HEK293 (cell line): ENCODE data around the gene SPA17.

Experiments
- IKZF3 ChIP-seq: fragments of 450-650 bp; IDR thresholded peaks from 2 replicates; pipeline ENCODE4 v1.5.0; 2018; ENCODE audit warnings: missing biosample characterization, mild to moderate bottlenecking, missing genetic modification characterization, moderate library complexity
- SCRT1 ChIP-seq: fragments of 450-650 bp; formaldehyde crosslinking; IDR thresholded peaks from 2 replicates; pipeline ENCODE4 v1.5.1; 2016; ENCODE audit warnings: missing biosample characterization, missing genetic modification characterization, borderline replicate concordance
- SP2 ChIP-seq: fragments of 450-650 bp; formaldehyde crosslinking; IDR thresholded peaks from 2 replicates; pipeline ENCODE4 v1.5.1; 2016; ENCODE audit warnings: missing biosample characterization, missing genetic modification characterization
- ZNF202 ChIP-seq: fragments of 450-650 bp; formaldehyde crosslinking; IDR thresholded peaks from 2 replicates; pipeline ENCODE4 v1.5.1; 2016; ENCODE audit warnings: missing biosample characterization, missing genetic modification characterization, borderline replicate concordance
- ZNF292 ChIP-seq: fragments of 450-650 bp; formaldehyde crosslinking; IDR thresholded peaks from 2 replicates; pipeline ENCODE4 v1.5.1; 2016; ENCODE audit warnings: low read depth, missing biosample characterization, missing genetic modification characterization, borderline replicate concordance
- ZNF510 ChIP-seq: fragments of 450-650 bp; formaldehyde crosslinking; IDR thresholded peaks from 2 replicates; pipeline ENCODE4 v1.5.1; 2018; ENCODE audit warnings: mild to moderate bottlenecking, missing genetic modification characterization, missing biosample characterization; ENCODE audit not compliant: insufficient replicate concordance
- ZSCAN30 ChIP-seq: fragments of 450-650 bp; IDR thresholded peaks from 2 replicates; pipeline ENCODE4 v1.5.1; 2018; ENCODE audit warnings: missing biosample characterization, mild to moderate bottlenecking, missing genetic modification characterization, moderate library complexity
- TF ChIP-seq, protein P1 (sequence below): fragments of 450-650 bp; formaldehyde crosslinking; IDR thresholded peaks from 2 replicates; pipeline ENCODE4 v1.5.1; 2016; ENCODE audit warnings: missing biosample characterization, missing genetic modification characterization
- TF ChIP-seq, protein P2 (sequence below): fragments of 450-650 bp; formaldehyde crosslinking; IDR thresholded peaks from 2 replicates; pipeline ENCODE4 v1.5.1; 2016; ENCODE audit warnings: missing biosample characterization, missing genetic modification characterization
- TF ChIP-seq, protein P3 (sequence below): fragments of 450-650 bp; formaldehyde crosslinking; IDR thresholded peaks from 2 replicates; pipeline ENCODE4 v1.5.1; 2016; ENCODE audit warnings: missing biosample characterization, missing genetic modification characterization
- TF ChIP-seq, protein P4 (sequence below): fragments of 450-650 bp; formaldehyde crosslinking; IDR thresholded peaks from 2 replicates; pipeline ENCODE4 v1.5.1; 2017; ENCODE audit warnings: missing biosample characterization, missing genetic modification characterization
- TF ChIP-seq, protein P5 (sequence below): fragments of 450-650 bp; formaldehyde crosslinking; IDR thresholded peaks from 2 replicates; pipeline ENCODE4 v1.5.1; 2016; ENCODE audit warnings: missing biosample characterization, missing genetic modification characterization, low read depth

DNA sequence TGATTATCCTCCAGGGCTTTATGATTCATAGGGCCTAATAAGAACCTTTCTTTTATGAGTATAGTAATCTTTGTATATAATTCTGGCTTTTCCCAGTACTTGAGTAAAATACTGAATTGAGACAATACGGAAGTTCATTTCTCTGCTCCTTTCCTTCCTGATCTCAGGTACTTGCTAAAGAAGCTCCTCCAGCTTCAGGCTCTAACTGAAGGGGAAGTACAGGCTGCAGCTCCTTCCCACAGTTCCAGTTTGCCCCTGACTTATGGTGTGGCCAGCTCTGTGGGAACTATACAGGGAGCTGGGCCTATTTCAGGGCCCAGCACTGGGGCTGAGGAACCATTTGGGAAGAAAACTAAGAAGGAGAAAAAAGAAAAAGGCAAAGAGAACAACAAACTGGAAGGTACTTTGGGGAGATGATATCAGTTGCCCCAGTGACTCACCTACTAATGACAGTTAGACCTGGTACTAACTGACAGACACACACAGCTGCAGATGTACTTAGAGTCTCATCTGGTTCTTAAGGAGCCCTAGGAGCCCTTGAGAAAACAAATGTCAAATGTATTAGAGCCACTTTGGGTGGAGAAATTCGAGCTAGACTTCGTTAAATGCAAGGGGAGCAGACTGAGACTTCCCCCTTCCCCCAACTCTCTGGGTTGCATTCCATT lies 48.1 kb upstream of the SPA17 start:
- TF ChIP-seq, protein P1, sequence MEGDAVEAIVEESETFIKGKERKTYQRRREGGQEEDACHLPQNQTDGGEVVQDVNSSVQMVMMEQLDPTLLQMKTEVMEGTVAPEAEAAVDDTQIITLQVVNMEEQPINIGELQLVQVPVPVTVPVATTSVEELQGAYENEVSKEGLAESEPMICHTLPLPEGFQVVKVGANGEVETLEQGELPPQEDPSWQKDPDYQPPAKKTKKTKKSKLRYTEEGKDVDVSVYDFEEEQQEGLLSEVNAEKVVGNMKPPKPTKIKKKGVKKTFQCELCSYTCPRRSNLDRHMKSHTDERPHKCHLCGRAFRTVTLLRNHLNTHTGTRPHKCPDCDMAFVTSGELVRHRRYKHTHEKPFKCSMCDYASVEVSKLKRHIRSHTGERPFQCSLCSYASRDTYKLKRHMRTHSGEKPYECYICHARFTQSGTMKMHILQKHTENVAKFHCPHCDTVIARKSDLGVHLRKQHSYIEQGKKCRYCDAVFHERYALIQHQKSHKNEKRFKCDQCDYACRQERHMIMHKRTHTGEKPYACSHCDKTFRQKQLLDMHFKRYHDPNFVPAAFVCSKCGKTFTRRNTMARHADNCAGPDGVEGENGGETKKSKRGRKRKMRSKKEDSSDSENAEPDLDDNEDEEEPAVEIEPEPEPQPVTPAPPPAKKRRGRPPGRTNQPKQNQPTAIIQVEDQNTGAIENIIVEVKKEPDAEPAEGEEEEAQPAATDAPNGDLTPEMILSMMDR (tag by site-specific recombination), result no peak
- TF ChIP-seq SP2 (no peak), ZNF202 (tag by site-specific recombination) (no peak), ZSCAN30 (no peak), IKZF3 (no peak), ZNF510 (tag by site-specific recombination) (no peak), SCRT1 (tag by site-specific recombination) (no peak), ZNF292 (tag by site-specific recombination) (no peak)
- TF ChIP-seq, protein P2, sequence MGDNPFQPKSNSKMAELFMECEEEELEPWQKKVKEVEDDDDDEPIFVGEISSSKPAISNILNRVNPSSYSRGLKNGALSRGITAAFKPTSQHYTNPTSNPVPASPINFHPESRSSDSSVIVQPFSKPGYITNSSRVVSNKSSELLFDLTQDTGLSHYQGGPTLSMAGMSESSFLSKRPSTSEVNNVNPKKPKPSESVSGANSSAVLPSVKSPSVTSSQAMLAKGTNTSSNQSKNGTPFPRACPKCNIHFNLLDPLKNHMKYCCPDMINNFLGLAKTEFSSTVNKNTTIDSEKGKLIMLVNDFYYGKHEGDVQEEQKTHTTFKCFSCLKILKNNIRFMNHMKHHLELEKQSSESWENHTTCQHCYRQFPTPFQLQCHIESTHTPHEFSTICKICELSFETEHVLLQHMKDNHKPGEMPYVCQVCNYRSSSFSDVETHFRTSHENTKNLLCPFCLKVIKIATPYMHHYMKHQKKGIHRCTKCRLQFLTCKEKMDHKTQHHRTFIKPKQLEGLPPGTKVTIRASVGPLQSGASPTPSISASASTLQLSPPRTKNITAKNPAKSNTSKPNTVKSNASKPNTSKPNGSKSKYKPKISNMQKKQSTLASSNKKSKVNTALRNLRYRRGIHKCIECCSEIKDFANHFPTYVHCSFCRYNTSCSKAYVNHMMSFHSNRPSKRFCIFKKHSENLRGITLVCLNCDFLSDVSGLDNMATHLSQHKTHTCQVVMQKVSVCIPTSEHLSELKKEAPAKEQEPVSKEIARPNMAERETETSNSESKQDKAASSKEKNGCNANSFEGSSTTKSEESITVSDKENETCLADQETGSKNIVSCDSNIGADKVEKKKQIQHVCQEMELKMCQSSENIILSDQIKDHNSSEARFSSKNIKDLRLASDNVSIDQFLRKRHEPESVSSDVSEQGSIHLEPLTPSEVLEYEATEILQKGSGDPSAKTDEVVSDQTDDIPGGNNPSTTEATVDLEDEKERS (tag by site-specific recombination), result no peak
- TF ChIP-seq, protein P3, sequence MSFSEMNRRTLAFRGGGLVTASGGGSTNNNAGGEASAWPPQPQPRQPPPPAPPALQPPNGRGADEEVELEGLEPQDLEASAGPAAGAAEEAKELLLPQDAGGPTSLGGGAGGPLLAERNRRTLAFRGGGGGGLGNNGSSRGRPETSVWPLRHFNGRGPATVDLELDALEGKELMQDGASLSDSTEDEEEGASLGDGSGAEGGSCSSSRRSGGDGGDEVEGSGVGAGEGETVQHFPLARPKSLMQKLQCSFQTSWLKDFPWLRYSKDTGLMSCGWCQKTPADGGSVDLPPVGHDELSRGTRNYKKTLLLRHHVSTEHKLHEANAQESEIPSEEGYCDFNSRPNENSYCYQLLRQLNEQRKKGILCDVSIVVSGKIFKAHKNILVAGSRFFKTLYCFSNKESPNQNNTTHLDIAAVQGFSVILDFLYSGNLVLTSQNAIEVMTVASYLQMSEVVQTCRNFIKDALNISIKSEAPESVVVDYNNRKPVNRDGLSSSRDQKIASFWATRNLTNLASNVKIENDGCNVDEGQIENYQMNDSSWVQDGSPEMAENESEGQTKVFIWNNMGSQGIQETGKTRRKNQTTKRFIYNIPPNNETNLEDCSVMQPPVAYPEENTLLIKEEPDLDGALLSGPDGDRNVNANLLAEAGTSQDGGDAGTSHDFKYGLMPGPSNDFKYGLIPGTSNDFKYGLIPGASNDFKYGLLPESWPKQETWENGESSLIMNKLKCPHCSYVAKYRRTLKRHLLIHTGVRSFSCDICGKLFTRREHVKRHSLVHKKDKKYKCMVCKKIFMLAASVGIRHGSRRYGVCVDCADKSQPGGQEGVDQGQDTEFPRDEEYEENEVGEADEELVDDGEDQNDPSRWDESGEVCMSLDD, result no peak
- TF ChIP-seq, protein P4, sequence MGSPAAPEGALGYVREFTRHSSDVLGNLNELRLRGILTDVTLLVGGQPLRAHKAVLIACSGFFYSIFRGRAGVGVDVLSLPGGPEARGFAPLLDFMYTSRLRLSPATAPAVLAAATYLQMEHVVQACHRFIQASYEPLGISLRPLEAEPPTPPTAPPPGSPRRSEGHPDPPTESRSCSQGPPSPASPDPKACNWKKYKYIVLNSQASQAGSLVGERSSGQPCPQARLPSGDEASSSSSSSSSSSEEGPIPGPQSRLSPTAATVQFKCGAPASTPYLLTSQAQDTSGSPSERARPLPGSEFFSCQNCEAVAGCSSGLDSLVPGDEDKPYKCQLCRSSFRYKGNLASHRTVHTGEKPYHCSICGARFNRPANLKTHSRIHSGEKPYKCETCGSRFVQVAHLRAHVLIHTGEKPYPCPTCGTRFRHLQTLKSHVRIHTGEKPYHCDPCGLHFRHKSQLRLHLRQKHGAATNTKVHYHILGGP, result no peak
- TF ChIP-seq, protein P5, sequence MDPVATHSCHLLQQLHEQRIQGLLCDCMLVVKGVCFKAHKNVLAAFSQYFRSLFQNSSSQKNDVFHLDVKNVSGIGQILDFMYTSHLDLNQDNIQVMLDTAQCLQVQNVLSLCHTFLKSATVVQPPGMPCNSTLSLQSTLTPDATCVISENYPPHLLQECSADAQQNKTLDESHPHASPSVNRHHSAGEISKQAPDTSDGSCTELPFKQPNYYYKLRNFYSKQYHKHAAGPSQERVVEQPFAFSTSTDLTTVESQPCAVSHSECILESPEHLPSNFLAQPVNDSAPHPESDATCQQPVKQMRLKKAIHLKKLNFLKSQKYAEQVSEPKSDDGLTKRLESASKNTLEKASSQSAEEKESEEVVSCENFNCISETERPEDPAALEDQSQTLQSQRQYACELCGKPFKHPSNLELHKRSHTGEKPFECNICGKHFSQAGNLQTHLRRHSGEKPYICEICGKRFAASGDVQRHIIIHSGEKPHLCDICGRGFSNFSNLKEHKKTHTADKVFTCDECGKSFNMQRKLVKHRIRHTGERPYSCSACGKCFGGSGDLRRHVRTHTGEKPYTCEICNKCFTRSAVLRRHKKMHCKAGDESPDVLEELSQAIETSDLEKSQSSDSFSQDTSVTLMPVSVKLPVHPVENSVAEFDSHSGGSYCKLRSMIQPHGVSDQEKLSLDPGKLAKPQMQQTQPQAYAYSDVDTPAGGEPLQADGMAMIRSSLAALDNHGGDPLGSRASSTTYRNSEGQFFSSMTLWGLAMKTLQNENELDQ, result no peak
